ENCODE results near the gene EPS8.

DNA sequence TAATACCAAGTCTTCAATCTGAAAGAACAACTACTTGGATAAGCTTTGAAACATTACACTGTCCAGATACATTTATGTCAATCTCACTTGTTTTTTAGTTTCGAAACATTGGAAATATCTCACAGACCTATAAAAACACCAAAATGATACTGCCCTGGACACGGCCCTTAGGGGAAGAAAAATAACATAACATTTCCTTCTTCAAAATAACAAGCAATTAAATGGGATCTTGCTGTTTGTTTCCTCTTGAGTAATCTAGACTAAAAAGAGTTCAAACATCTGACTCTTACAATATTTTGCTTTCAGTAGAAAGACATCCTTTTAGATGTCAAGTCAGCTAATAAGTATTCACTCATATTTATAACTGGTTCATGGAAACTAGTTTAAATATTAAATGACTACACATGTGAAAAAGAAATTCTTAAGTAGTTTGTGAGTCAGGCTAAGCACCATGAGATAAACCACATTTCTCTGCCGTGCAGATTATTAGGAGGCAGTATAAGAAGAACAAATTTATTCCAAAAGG is 87.5 kb downstream of the EPS8 start:
- TF ChIP-seq, protein P1, sequence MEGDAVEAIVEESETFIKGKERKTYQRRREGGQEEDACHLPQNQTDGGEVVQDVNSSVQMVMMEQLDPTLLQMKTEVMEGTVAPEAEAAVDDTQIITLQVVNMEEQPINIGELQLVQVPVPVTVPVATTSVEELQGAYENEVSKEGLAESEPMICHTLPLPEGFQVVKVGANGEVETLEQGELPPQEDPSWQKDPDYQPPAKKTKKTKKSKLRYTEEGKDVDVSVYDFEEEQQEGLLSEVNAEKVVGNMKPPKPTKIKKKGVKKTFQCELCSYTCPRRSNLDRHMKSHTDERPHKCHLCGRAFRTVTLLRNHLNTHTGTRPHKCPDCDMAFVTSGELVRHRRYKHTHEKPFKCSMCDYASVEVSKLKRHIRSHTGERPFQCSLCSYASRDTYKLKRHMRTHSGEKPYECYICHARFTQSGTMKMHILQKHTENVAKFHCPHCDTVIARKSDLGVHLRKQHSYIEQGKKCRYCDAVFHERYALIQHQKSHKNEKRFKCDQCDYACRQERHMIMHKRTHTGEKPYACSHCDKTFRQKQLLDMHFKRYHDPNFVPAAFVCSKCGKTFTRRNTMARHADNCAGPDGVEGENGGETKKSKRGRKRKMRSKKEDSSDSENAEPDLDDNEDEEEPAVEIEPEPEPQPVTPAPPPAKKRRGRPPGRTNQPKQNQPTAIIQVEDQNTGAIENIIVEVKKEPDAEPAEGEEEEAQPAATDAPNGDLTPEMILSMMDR (IDR thresholded peaks at IDR 0.05), result no peak
- TF ChIP-seq TCF7L2 (IDR thresholded peaks at IDR 0.05; ENCODE audit: low read depth, low read length), result no peak
- no peak for TF ChIP-seq POLR2AphosphoS5 (IDR thresholded peaks at IDR 0.05; ENCODE audit: low read depth, low read length)
